Adrenal gland (tissue), 5 donors: ENCODE measurements around the gene CHN2.

ENCODE experiments used
- POLR2A ChIP-seq, 2 donors: fragments of 450-650 bp; IDR thresholded peaks; one replicate each; pipeline ENCODE4 v1.6.1; 2017; ENCODE audit warnings: antibody characterized with exemption in 2 of 2, mild to moderate bottlenecking in 2 of 2, moderate library complexity in 1 of 2
- TF ChIP-seq, protein P1 (sequence below), 6 experiments: fragments of 450-650 bp in 4 of 6; fragments of 200-600 bp in 2 of 6; sonication (generic) in 1 of 6; IDR thresholded peaks; 1 replicate in 5 of 6; 2 replicates in 1 of 6; pipeline versions ENCODE4 v1.5.1 to v1.8.0; 2016 to 2021; ENCODE audit warnings: antibody characterized with exemption in 6 of 6, mild to moderate bottlenecking in 2 of 6, moderate library complexity in 1 of 6
- donor health status: DM: no; HTN: no; CAD: no.

DNA sequence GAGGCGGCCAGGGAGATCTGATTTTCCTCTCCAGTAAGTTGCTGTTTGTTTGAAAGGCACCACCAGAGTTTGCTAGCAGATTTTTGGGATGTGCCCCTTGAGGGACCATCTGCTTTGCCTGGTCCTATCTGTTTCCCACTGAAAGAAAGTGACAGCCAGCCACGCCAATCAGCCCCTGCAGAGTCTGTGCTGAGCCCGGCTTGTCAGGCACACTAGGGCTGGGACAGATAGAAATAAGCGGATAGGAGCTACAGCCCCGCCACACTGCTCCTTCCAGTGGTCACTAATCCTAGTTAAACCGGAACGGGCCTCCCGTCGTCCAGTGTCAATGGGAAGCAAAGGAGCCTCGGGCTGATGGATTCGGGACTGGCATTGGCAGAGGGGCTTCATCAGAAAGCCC is 207.2 kb downstream of the CHN2 start:
- TF ChIP-seq, protein P1, sequence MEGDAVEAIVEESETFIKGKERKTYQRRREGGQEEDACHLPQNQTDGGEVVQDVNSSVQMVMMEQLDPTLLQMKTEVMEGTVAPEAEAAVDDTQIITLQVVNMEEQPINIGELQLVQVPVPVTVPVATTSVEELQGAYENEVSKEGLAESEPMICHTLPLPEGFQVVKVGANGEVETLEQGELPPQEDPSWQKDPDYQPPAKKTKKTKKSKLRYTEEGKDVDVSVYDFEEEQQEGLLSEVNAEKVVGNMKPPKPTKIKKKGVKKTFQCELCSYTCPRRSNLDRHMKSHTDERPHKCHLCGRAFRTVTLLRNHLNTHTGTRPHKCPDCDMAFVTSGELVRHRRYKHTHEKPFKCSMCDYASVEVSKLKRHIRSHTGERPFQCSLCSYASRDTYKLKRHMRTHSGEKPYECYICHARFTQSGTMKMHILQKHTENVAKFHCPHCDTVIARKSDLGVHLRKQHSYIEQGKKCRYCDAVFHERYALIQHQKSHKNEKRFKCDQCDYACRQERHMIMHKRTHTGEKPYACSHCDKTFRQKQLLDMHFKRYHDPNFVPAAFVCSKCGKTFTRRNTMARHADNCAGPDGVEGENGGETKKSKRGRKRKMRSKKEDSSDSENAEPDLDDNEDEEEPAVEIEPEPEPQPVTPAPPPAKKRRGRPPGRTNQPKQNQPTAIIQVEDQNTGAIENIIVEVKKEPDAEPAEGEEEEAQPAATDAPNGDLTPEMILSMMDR (IDR thresholded peaks at IDR 0.05) = no peak
- TF ChIP-seq POLR2A (IDR thresholded peaks at IDR 0.05) = no peak
